ENCODE data around the gene CFAP298. TPM values are rescaled to one million over a fixed set of nuclear protein-coding genes. Genes with fewer than 3 reads are reported as not detected.

CFAP298 gene
- total RNA-seq: 20.0 and 20.7 TPM in 2 replicates

GRCh38 chr21:32612075-32612998, at the start of gene CFAP298:
Gene CFAP298, minus strand, starts transcription at chr21:32612377. Its CDS starts 134 bp downstream, at chr21:32612243.

GRCh38 chr21:32585042-32585710, 27.0 kb downstream of the CFAP298 start, which contains the start of gene TCP10L:
Gene TCP10L, minus strand, starts transcription at chr21:32585523. Its CDS starts 1,219 bp downstream, at chr21:32584304.

Other genes with a start within 250 kb of the CFAP298 start
- gene URB1, start 219.4 kb downstream of the CFAP298 start, total RNA-seq: 27.6 and 30.0 TPM in 2 replicates
- gene EVA1C, start 199.7 kb downstream of the CFAP298 start, total RNA-seq: 8.5 TPM in 2 replicates
- gene TCP10L, start 26.9 kb downstream of the CFAP298 start, total RNA-seq: 0.26 and 0.65 TPM in 2 replicates
- gene SYNJ1, start 115.6 kb upstream of the CFAP298 start, total RNA-seq: 10.1 and 13.2 TPM in 2 replicates
- gene PAXBP1, start 159.4 kb upstream of the CFAP298 start, total RNA-seq: 19.5 and 21.5 TPM in 2 replicates

All from smooth muscle cell of the pulmonary artery (primary cell).